Right lobe of liver (tissue), 6 donors: ENCODE data around the gene NOTCH3. TPM values are rescaled to one million over a fixed set of nuclear protein-coding genes. Genes with fewer than 3 reads are reported as not detected.
A peak's percentile ranks its signal among the peaks of the same experiment; 100 is the strongest.

Experiments
- ATAC-seq, 4 donors: fragments of 200-7000 bp; cut with Tn5 transposase; one replicate each; pipeline ENCODE4 v1.9.1; 2020; ENCODE audit warnings: mild to moderate bottlenecking in 4 of 4, moderate library complexity in 4 of 4
- DNase-seq, 3 donors: peaks; one replicate each; pipeline ENCODE4 v3.0.0-alpha.2; 2020
- H3K27ac ChIP-seq, 3 donors: fragments of 200-600 bp; one replicate each; pipeline ENCODE4 v1.8.0; 2022
- H3K27me3 ChIP-seq, 2 donors: fragments of 200-600 bp; one replicate each; pipeline ENCODE4 v1.8.0; 2022
- H3K36me3 ChIP-seq, 4 donors: fragments of 200-600 bp; sonication (generic) in 1 of 4; one replicate each; pipeline versions ENCODE4 v1.5.1 to v1.8.0; 2017 to 2022; ENCODE audit warnings: control low read depth in 1 of 4
- H3K4me1 ChIP-seq, 4 donors: fragments of 200-600 bp; sonication (generic) in 1 of 4; one replicate each; pipeline versions ENCODE4 v1.5.1 to v1.8.0; 2017 to 2022; ENCODE audit warnings: control low read depth in 1 of 4
- H3K4me3 ChIP-seq, 3 donors: fragments of 200-600 bp; one replicate each; pipeline ENCODE4 v1.8.0; 2022
- H3K9me3 ChIP-seq, 4 donors: fragments of 200-600 bp; sonication (generic) in 1 of 4; one replicate each; pipeline versions ENCODE4 v1.5.1 to v1.8.0; 2017 to 2022; ENCODE audit warnings: control low read depth in 1 of 4
- CTCF ChIP-seq, 4 donors: fragments of 200-600 bp in 3 of 4; fragments of 450-650 bp in 1 of 4; IDR thresholded peaks; one replicate each; pipeline versions ENCODE4 v1.5.1 to v1.8.0; 2016 to 2022; ENCODE audit warnings: antibody characterized with exemption in 4 of 4, mild to moderate bottlenecking in 2 of 4
- POLR2A ChIP-seq: fragments of 450-650 bp; IDR thresholded peaks from one replicate; pipeline ENCODE4 v1.6.1; 2017; ENCODE audit warnings: antibody characterized with exemption, mild to moderate bottlenecking
- WGBS: methylation state at CpG from one replicate; pipeline ENCODE4 v1.1.6; 2018; ENCODE audit warnings: low coverage, low lambda C conversion rate; ENCODE audit not compliant: insufficient coverage; ENCODE audit errors: missing lambda C conversion rate; 5-methylcytosine and 5-hydroxymethylcytosine counted together
- intact Hi-C, 2 donors: fragments of 100-400 bp; cut with DNase I; formaldehyde crosslinking; loops; one replicate each; pipeline versions ENCODE4 v1.11.2 to v1.14.1; 2022
- total RNA-seq, 6 experiments: library from RNA; depleted of rRNA in 2 of 6; stranded (reverse); fragments of >200 nt in 2 of 6; fragmentation: NEBNext Ultra II Directional in 3 of 6; extraction: Animal tissue kit (Norgen Biotek cat#: 25700) in 3 of 6; gene quantifications; one replicate each; pipeline versions ENCODE4 v1.1.0 to v1.2.4, GENCODE V29; 2016 to 2023
- donor health status: DM: no; HTN: yes; CAD: no.
- donor health status: DM: no; HTN: no; CAD: no.
- donor health status: DM: no; HTN: no; CAD: no.
- donor health status: DM: no; HTN: yes; CAD: no.
- donor health status: DM: no; HTN: yes; CAD: no.

The NOTCH3 gene
- total RNA-seq, 6 experiments from 2014 or later, result 1.7 to 6.7 (median 2.4) TPM

- Histone ChIP-seq H3K36me3 (no peaks in the 10 kb centered on the region), H3K4me3 (peak overlapping the region; percentile 14 to 40 (median 23)), H3K9me3 (no peaks in the 10 kb centered on the region), H3K4me1 (peaks cover 0 to 6% (median 1%) of the 10 kb centered on the region in 4 donors), H3K27me3 (peaks cover 0 to 7% of the 10 kb centered on the region in 2 donors), H3K27ac (no peak overlapping the region)
- intact Hi-C loops, result no loop called here
- TF ChIP-seq CTCF (IDR thresholded peaks at IDR 0.05) (no peak), POLR2A (no peak)
- ATAC-seq (no peak), DNase-seq (no peak)
- 1% methylated on average over 17 of the region's 82 CpGs for WGBS
Observed at GRCh38 chr19:15199661-15200552, 888 bp downstream of the NOTCH3 start.

- Histone ChIP-seq H3K27me3 (peaks cover 0 to 13% of the 10 kb centered on the region in 2 donors), H3K4me1 (peaks cover 0 to 6% (median 1%) of the 10 kb centered on the region in 4 donors), H3K4me3 (no peak overlapping the region), H3K9me3 (no peaks in the 10 kb centered on the region), H3K36me3 (no peaks in the 10 kb centered on the region), H3K27ac (no peak overlapping the region)
- WGBS, result 67% methylated on average over 1 of the region's 15 CpGs
- intact Hi-C loops, result no loop called here
- TF ChIP-seq POLR2A (no peak), CTCF (IDR thresholded peaks at IDR 0.05) (no peak)
- DNase-seq (no peak), ATAC-seq (no peak)
Observed at GRCh38 chr19:15198951-15199660, 1.7 kb downstream of the NOTCH3 start.

DNA sequence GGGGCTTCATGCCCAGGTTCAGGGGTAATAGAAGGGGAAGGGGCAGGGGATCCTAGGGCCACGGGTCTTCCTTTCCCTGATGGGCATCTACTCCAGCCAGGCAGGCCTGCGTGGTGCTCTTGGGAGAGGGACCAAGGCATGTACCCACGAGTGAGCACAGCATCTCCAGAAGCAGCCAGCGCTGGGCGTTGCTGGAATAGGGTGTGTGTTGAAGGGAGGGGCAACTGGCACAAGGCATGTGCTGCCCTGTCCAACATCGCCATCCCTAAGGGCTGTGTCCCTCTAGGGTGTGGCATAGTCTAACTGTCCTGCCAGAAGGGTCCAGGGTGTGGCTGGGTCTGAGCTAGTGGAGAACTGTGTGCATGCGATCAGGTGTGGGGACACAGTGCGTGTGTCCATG is 2.9 kb downstream of the NOTCH3 start:
- DNase-seq, result no peak

More for the DNA sequence above, 2.9 kb downstream of the NOTCH3 start:
- H3K27ac ChIP-seq, result no peak overlapping the region
- no peaks in the 10 kb centered on the region for H3K9me3 ChIP-seq
- TF ChIP-seq POLR2A, result no peak
- no peak for TF ChIP-seq CTCF (IDR thresholded peaks at IDR 0.05)
- peaks cover 0 to 15% of the 10 kb centered on the region in 2 donors for H3K27me3 ChIP-seq
- no peak for ATAC-seq
- no peak overlapping the region for H3K4me3 ChIP-seq
- H3K4me1 ChIP-seq, result peaks cover 0 to 6% (median 1%) of the 10 kb centered on the region in 4 donors
- no peaks in the 10 kb centered on the region for H3K36me3 ChIP-seq
- intact Hi-C loops, result no loop called here
- 55% methylated on average over 6 of the region's 8 CpGs for WGBS
